ENCODE measurements around the gene NCAPD3. TPM values are rescaled to one million over a fixed set of nuclear protein-coding genes. Genes with fewer than 3 reads are reported as not detected.

The NCAPD3 gene
- total RNA-seq, 2 experiments from 2014 or later, result 98.4 to 102 TPM

DNA sequence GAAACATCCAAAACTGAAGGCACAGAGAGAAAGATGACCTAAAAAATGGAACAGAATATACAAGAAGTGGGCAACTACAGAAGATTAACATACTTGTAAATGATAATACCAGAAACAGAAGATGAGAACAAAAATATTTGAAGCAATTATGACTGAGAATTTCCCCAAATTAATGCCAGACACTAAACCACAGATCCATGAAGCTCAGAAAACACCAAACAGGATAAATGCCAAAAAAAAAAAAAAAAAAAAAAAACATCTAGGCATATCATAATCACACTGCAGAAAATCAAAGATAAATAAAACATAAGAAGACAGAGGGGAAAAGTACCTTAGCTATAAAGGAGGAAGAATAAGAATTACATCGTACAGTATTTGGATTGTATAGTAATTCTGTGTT, 89.6 kb downstream of the NCAPD3 start:
- POLR2A ChIA-PET, result no interaction called here
- DNase-seq, result no peak
- intact Hi-C loops (cut with micrococcal nuclease), result no loop called here
- ATAC-seq, result no peak
- peaks cover 2% of the 10 kb centered on the region for H3K4me1 Mint-ChIP-seq (ENCODE audit: low read depth)
- H3K27me3 Mint-ChIP-seq, result no peaks in the 10 kb centered on the region
- H3K9me3 Mint-ChIP-seq, result peaks cover 18% of the 10 kb centered on the region
- no peak overlapping the region for H3K27ac Mint-ChIP-seq
- TF ChIP-seq, protein P1, sequence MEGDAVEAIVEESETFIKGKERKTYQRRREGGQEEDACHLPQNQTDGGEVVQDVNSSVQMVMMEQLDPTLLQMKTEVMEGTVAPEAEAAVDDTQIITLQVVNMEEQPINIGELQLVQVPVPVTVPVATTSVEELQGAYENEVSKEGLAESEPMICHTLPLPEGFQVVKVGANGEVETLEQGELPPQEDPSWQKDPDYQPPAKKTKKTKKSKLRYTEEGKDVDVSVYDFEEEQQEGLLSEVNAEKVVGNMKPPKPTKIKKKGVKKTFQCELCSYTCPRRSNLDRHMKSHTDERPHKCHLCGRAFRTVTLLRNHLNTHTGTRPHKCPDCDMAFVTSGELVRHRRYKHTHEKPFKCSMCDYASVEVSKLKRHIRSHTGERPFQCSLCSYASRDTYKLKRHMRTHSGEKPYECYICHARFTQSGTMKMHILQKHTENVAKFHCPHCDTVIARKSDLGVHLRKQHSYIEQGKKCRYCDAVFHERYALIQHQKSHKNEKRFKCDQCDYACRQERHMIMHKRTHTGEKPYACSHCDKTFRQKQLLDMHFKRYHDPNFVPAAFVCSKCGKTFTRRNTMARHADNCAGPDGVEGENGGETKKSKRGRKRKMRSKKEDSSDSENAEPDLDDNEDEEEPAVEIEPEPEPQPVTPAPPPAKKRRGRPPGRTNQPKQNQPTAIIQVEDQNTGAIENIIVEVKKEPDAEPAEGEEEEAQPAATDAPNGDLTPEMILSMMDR (IDR thresholded peaks at IDR 0.05), result no peak
- H3K4me3 Mint-ChIP-seq, result no peak overlapping the region
- H3K36me3 Mint-ChIP-seq (ENCODE audit: low read depth), result peaks cover 21% of the 10 kb centered on the region
- CTCF ChIA-PET, result interaction anchor here (0.6 to 1.4 kb wide), 2 partner anchors 84 to 303 kb away, joined by 3 to 6 read pairs; no protein-coding TSS in a partner anchor

GRCh38 chr11:134132808-134133207, 91.0 kb downstream of the NCAPD3 start:
- intact Hi-C loops (cut with micrococcal nuclease), result no loop called here
- ChIA-PET CTCF (no interaction called here), POLR2A (no interaction called here)
- Mint-ChIP-seq H3K36me3 (ENCODE audit: low read depth) (peaks cover 21% of the 10 kb centered on the region), H3K4me3 (no peak overlapping the region), H3K27me3 (no peaks in the 10 kb centered on the region), H3K27ac (no peak overlapping the region), H3K4me1 (ENCODE audit: low read depth) (no peaks in the 10 kb centered on the region), H3K9me3 (peaks cover 18% of the 10 kb centered on the region)
- no peak for ATAC-seq
- DNase-seq, result no peak
- TF ChIP-seq, protein P1 (IDR thresholded peaks at IDR 0.05), result no peak

GRCh38 chr11:134131628-134132244, 92.0 kb downstream of the NCAPD3 start:
- no peaks in the 10 kb centered on the region for H3K4me1 Mint-ChIP-seq (ENCODE audit: low read depth)
- H3K27ac Mint-ChIP-seq, result no peak overlapping the region
- H3K9me3 Mint-ChIP-seq, result peaks cover 18% of the 10 kb centered on the region
- ChIA-PET CTCF (no interaction called here), POLR2A (no interaction called here)
- no peaks in the 10 kb centered on the region for H3K27me3 Mint-ChIP-seq
- H3K36me3 Mint-ChIP-seq (ENCODE audit: low read depth), result peaks cover 21% of the 10 kb centered on the region
- ATAC-seq (no peak), DNase-seq (no peak)
- intact Hi-C loops (cut with micrococcal nuclease), result no loop called here
- no peak overlapping the region for H3K4me3 Mint-ChIP-seq
- TF ChIP-seq, protein P1 (IDR thresholded peaks at IDR 0.05), result no peak

GRCh38 chr11:134126217-134126822, 97.4 kb downstream of the NCAPD3 start:
- peaks cover 10% of the 10 kb centered on the region for H3K36me3 Mint-ChIP-seq (ENCODE audit: low read depth)
- CTCF ChIA-PET, result interaction anchor here (1.3 kb wide), 1 partner anchor 76 kb away, joined by 6 read pairs; no protein-coding TSS in a partner anchor
- H3K4me1 Mint-ChIP-seq (ENCODE audit: low read depth), result peaks cover 14% of the 10 kb centered on the region
- intact Hi-C loops (cut with micrococcal nuclease), result no loop called here
- H3K4me3 Mint-ChIP-seq, result no peak overlapping the region
- TF ChIP-seq, protein P1 (IDR thresholded peaks at IDR 0.05), result no peak
- H3K27me3 Mint-ChIP-seq, result peaks cover 30% of the 10 kb centered on the region
- H3K9me3 Mint-ChIP-seq, result peaks cover 4% of the 10 kb centered on the region
- POLR2A ChIA-PET, result interaction anchor here (0.7 kb wide), 1 partner anchor 57 kb away, joined by 3 read pairs; no protein-coding TSS in a partner anchor
- DNase-seq (peak; percentile 33), ATAC-seq (peak; percentile 77)
- no peak overlapping the region for H3K27ac Mint-ChIP-seq

DNA sequence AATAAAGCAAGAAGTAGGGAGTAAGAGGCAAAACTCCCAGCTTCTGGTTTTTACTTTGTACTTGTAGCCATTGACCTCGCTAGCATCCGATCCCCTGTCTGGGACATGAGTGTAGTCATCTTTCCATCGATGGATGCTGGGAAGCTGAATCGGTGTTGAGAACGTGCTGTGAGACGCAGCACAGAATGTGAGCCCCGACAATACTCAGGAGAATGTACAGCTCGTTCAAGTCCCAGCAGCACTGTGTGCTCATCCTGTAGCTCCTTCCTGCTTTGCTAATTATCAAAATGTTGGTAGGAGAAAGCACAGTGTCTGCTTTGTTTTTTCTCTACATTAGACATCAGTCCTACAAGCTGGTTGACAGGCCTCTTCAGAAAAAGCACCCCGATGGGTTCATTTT, 98.3 kb downstream of the NCAPD3 start:
- ATAC-seq (no peak), DNase-seq (no peak)
- Mint-ChIP-seq H3K36me3 (ENCODE audit: low read depth) (peaks cover 4% of the 10 kb centered on the region), H3K4me3 (no peak overlapping the region), H3K4me1 (ENCODE audit: low read depth) (peaks cover 14% of the 10 kb centered on the region), H3K27me3 (peaks cover 34% of the 10 kb centered on the region), H3K27ac (no peak overlapping the region), H3K9me3 (no peaks in the 10 kb centered on the region)
- intact Hi-C loops (cut with micrococcal nuclease), result no loop called here
- POLR2A ChIA-PET, result interaction anchor here (0.7 to 1.1 kb wide), 3 partner anchors 51 to 63 kb away, joined by 3 read pairs; no protein-coding TSS in a partner anchor
- CTCF ChIA-PET, result interaction anchor here (0.7 to 1.7 kb wide), 4 partner anchors 75 to 458 kb away, joined by 3 to 6 read pairs (median 4); no protein-coding TSS in a partner anchor
- TF ChIP-seq, protein P1 (IDR thresholded peaks at IDR 0.05), result no peak
